ENCODE measurements around the gene FAM98B. TPM values are rescaled to one million over a fixed set of nuclear protein-coding genes. Genes with fewer than 3 reads are reported as not detected.
A peak's percentile ranks its signal among the peaks of the same experiment; 100 is the strongest.

The FAM98B gene
- total RNA-seq, 4 donors from 2014 or later, result 4.8 to 14.4 (median 9.7) TPM

DNA sequence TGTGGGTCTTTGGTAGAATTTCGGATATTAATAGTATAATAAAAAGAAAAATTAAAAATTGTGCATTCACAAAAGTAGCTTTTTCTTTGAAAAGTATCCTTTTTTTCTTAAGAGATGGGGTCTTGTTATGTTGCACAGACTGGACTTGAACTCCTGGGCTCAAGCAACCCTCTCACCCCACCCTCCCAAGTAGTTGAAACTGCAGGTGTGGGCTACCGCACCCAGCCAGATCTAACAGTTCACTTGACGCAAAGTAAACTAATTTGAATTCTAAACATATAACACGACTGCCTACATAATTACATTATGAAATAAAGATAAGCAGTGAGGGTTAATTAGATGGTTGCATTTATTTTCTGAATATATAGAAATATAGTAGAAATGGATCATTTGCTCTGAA, 10.7 kb downstream of the FAM98B start:
- intact Hi-C loops (cut with DNase I; ENCODE audit: low total_unique reads), result no loop called here
- DNase-seq (ENCODE audit: low spot score in 2 of 2), result no peak
- H3K4me3 ChIP-seq (ENCODE audit: low read depth, poor library complexity, severe bottlenecking), result no peak overlapping the region
- no peak for TF ChIP-seq CTCF (IDR thresholded peaks at IDR 0.05)
- no peak for TF ChIP-seq POLR2A (IDR thresholded peaks at IDR 0.05)
- 79 to 93% methylated on average over 4 of the region's 4 CpGs for WGBS, 2 donors

DNA sequence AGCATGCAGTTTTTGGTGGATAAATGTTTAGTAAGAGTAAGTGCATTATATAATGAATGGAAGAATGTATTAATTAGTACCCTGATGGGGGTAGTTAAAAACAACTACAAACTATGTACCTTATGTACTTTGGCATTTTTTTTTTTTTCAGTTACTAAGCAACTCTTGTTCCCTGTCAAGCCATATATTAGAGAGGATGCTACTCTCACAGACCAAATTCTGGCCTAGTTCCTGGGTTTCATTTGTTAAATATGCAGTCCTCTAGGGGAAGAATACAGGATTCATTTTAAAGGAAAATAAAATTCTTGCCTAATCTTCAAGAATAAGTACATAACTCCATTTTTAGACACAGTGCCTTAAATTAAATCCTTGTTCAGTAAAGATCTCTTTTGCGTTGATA, 16.9 kb downstream of the FAM98B start:
- no peak overlapping the region for H3K4me3 ChIP-seq (ENCODE audit: low read depth, poor library complexity, severe bottlenecking)
- 85 to 92% methylated on average over 1 of the region's 1 CpG for WGBS, 2 donors
- intact Hi-C loops (cut with DNase I; ENCODE audit: low total_unique reads), result loop anchor here (5.0 kb wide), 1 partner anchor 221 kb away; no protein-coding TSS in a partner anchor
- DNase-seq (ENCODE audit: low spot score in 2 of 2), result no peak
- no peak for TF ChIP-seq CTCF (IDR thresholded peaks at IDR 0.05)

- H3K4me3 ChIP-seq (ENCODE audit: low read depth, poor library complexity, severe bottlenecking), result no peak overlapping the region
- 90 to 98% methylated on average over 2 of the region's 2 CpGs for WGBS, 2 donors
- TF ChIP-seq CTCF (IDR thresholded peaks at IDR 0.05) (no peak), POLR2A (IDR thresholded peaks at IDR 0.05) (no peak)
- DNase-seq (ENCODE audit: low spot score in 2 of 2), result no peak
- intact Hi-C loops (cut with DNase I; ENCODE audit: low total_unique reads), result loop anchor here (5.0 kb wide), 1 partner anchor 220 kb away; no protein-coding TSS in a partner anchor
Observed at GRCh38 chr15:38471974-38472373, 18.0 kb downstream of the FAM98B start.

DNA sequence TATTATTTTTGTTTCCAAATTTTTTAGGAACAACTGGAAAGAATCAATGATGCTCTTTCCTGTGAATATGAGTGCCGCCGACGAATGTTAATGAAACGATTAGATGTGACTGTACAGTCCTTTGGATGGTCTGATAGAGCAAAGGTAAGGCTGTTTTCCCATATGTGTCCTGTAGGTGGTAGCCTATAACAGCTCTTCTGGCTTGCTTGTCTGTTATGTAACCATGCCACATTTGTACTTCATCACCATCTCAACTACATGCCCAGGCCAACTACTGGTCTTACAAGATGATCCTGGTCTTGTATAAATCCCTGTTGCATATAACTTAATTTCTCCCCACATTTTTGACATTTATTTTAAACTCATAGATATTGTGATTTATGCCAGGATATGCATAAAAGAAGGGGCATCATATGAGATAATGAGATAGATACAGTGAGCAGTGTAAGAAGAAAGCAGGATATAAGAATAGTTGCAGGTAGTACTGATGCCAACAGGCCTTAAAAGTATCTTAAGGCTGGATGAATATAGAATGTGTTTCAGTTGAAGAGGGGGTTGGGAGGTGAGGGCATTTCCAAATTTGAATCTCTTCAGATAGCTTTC, 20.3 kb downstream of the FAM98B start:
- intact Hi-C loops (cut with DNase I; ENCODE audit: low total_unique reads), result loop anchor here (5.0 kb wide), 1 partner anchor 218 kb away; no protein-coding TSS in a partner anchor
- no peak for TF ChIP-seq POLR2A (IDR thresholded peaks at IDR 0.05)
- no peak for TF ChIP-seq CTCF (IDR thresholded peaks at IDR 0.05)
- H3K4me3 ChIP-seq (ENCODE audit: low read depth, poor library complexity, severe bottlenecking), result no peak overlapping the region
- DNase-seq (ENCODE audit: low spot score in 2 of 2), result peak in 1 of 2 donors; percentile 22
- 55 to 61% methylated on average over 4 of the region's 4 CpGs for WGBS, 2 donors

- no peak for DNase-seq (ENCODE audit: low spot score in 2 of 2)
- no peak overlapping the region for H3K4me3 ChIP-seq (ENCODE audit: low read depth, poor library complexity, severe bottlenecking)
- intact Hi-C loops (cut with DNase I; ENCODE audit: low total_unique reads), result no loop called here
- TF ChIP-seq CTCF (IDR thresholded peaks at IDR 0.05) (no peak), POLR2A (IDR thresholded peaks at IDR 0.05) (no peak)
- WGBS, 2 donors, result 86 to 96% methylated on average over 2 of the region's 2 CpGs
Observed at GRCh38 chr15:38475361-38475760, 21.4 kb downstream of the FAM98B start.

DNA sequence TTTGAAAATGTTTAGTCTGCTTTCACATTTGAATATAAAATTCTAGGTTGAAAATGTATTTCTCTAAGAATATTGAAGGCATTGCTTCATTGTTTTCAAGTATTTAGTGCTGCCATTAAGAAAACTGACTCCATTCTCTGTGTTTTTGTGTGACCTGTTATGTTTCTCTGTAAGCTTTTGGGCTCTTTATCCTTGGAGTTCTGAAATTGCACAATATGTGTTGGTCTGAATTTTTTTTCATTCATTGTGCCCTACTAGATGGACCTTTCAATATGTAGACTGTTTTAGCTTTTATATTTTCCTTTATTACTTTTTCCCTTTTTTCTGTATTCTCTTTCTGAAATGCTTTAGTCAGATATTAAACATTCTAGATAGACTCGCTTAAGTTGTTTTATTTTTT, 22.2 kb downstream of the FAM98B start:
- TF ChIP-seq CTCF (IDR thresholded peaks at IDR 0.05) (no peak), POLR2A (IDR thresholded peaks at IDR 0.05) (no peak)
- H3K4me3 ChIP-seq (ENCODE audit: low read depth, poor library complexity, severe bottlenecking), result no peak overlapping the region
- WGBS, 2 donors, result 91 to 100% methylated on average over 1 of the region's 1 CpG
- intact Hi-C loops (cut with DNase I; ENCODE audit: low total_unique reads), result no loop called here
- no peak for DNase-seq (ENCODE audit: low spot score in 2 of 2)
